H1 (cell line): ENCODE measurements around the gene ZNF81. TPM values are rescaled to one million over a fixed set of nuclear protein-coding genes. Genes with fewer than 3 reads are reported as not detected.

ENCODE experiments used
- CTCF ChIA-PET: fragments of 300-600 bp; sonication (Branson Sonifier 250); formaldehyde crosslinking; loops from one replicate; lab custom pipeline; 2021; ENCODE audit not compliant: partially characterized antibody; lab: Charles Lee
- POLR2A ChIA-PET: fragments of 300-600 bp; sonication (Branson Sonifier 250); formaldehyde crosslinking; loops from one replicate; lab custom pipeline; 2021; ENCODE audit warnings: inconsistent platforms; ENCODE audit not compliant: partially characterized antibody; lab: Charles Lee
- DNase-seq, 2 experiments: peaks; one replicate each; pipeline versions ENCODE4 v3.0.0 to v3.0.0-alpha.2; 2010 to 2022; ENCODE audit warnings: low spot score in 2 of 2, low read depth in 1 of 2, mixed read lengths in 1 of 2
- FAIRE-seq: peaks from 2 replicates; lab custom pipeline; 2011; peaks lifted over from hg19 to GRCh38; lab: Jason Lieb, UNC
- H2AFZ ChIP-seq: 2 replicates; pipeline ENCODE4 v1.8.1; 2012; ENCODE audit warnings: low read length, inconsistent platforms
- H2AK5ac ChIP-seq: 2 replicates; pipeline ENCODE4 v1.6.1; 2013; ENCODE audit warnings: low read depth, low read length
- H2BK120ac ChIP-seq: replicated peaks from 2 replicates; pipeline ENCODE3; 2013; ENCODE audit warnings: low read depth, low read length, inconsistent platforms
- H2BK12ac ChIP-seq: 2 replicates; pipeline ENCODE4 v1.6.1; 2013; ENCODE audit warnings: low read depth, low read length
- H2BK15ac ChIP-seq: 2 replicates; pipeline ENCODE4 v1.6.1; 2013; ENCODE audit warnings: low read length
- H2BK20ac ChIP-seq: 2 replicates; pipeline ENCODE4 v1.6.1; 2013; ENCODE audit warnings: low read length
- H2BK5ac ChIP-seq: 2 replicates; pipeline ENCODE4 v1.6.1; 2013; ENCODE audit warnings: low read depth, low read length
- H3K14ac ChIP-seq: 2 replicates; pipeline ENCODE4 v1.6.1; 2013; ENCODE audit warnings: inconsistent platforms; ENCODE audit not compliant: insufficient read length
- H3K18ac ChIP-seq: 2 replicates; pipeline ENCODE4 v1.6.1; 2013; ENCODE audit warnings: low read length; ENCODE audit errors: extremely low read depth
- H3K23ac ChIP-seq: 2 replicates; pipeline ENCODE4 v1.6.1; 2013; ENCODE audit warnings: inconsistent platforms; ENCODE audit not compliant: insufficient read length
- H3K23me2 ChIP-seq: 2 replicates; pipeline ENCODE4 v1.6.1; 2013; ENCODE audit warnings: low read depth, low read length
- H3K27ac ChIP-seq: 2 replicates; pipeline ENCODE4 v1.6.1; 2011; ENCODE audit warnings: low read depth, low read length, inconsistent platforms
- H3K27me3 ChIP-seq, 4 experiments: replicated peaks in 1 of 4; 1 replicate in 1 of 4; 2 replicates in 3 of 4; pipeline versions ENCODE4 v1.6.1 to v1.8.1; 2011 to 2013; ENCODE audit warnings: low read length in 3 of 4, mild to moderate bottlenecking in 3 of 4, inconsistent platforms in 2 of 4, mixed read lengths in 2 of 4, moderate library complexity in 1 of 4; ENCODE audit not compliant: control insufficient read depth in 3 of 4, insufficient read depth in 3 of 4; ENCODE audit errors: extremely low read depth in 1 of 4
- H3K36me3 ChIP-seq, 4 experiments: 2 replicates each; pipeline versions ENCODE4 v1.6.1 to v1.8.1; 2011 to 2013; ENCODE audit warnings: mild to moderate bottlenecking in 4 of 4, low read length in 3 of 4, moderate library complexity in 2 of 4, control low read depth in 1 of 4, inconsistent platforms in 1 of 4; ENCODE audit not compliant: insufficient read depth in 4 of 4, control insufficient read depth in 2 of 4
- H3K4ac ChIP-seq: replicated peaks from 2 replicates; pipeline ENCODE3; 2013; ENCODE audit warnings: low read length, low read depth, mixed read lengths, inconsistent platforms; ENCODE audit not compliant: insufficient read length
- H3K4me1 ChIP-seq, 4 experiments: replicated peaks in 1 of 4; 1 replicate in 1 of 4; 2 replicates in 3 of 4; pipeline versions ENCODE4 v1.6.1 to v1.8.1; 2011 to 2013; ENCODE audit warnings: low read length in 3 of 4, inconsistent platforms in 2 of 4, mixed read lengths in 1 of 4; ENCODE audit not compliant: insufficient read depth in 4 of 4, control insufficient read depth in 3 of 4
- H3K4me2 ChIP-seq, 2 experiments: 2 replicates each; pipeline versions ENCODE4 v1.6.1 to v1.8.1; 2011 to 2013; ENCODE audit warnings: low read depth in 2 of 2, low read length in 2 of 2, control low read depth in 1 of 2, inconsistent platforms in 1 of 2, mild to moderate bottlenecking in 1 of 2; ENCODE audit not compliant: insufficient read depth in 1 of 2
- H3K4me3 ChIP-seq, 4 experiments: fragments of 200-600, 300-600 bp in 1 of 4; sonication (generic), shearing (Covaris generic), sonication (Bioruptor Twin) in 1 of 4; 2 replicates each; pipeline versions ENCODE4 v1.5.1 to v1.8.1; 2011 to 2016; ENCODE audit warnings: low read length in 4 of 4, low read depth in 3 of 4, control low read depth in 2 of 4, inconsistent platforms in 2 of 4, mild to moderate bottlenecking in 2 of 4, mixed read lengths in 1 of 4, moderate library complexity in 1 of 4; ENCODE audit not compliant: insufficient read depth in 2 of 4; ENCODE audit errors: extremely low read depth in 1 of 4
- H3K56ac ChIP-seq: replicated peaks from 2 replicates; pipeline ENCODE3; 2013; ENCODE audit warnings: low read depth, mild to moderate bottlenecking, mixed read lengths, low read length, inconsistent platforms; ENCODE audit not compliant: insufficient read length
- H3K79me1 ChIP-seq: 2 replicates; pipeline ENCODE4 v1.6.1; 2013; ENCODE audit warnings: low read depth, low read length, control low read depth
- H3K79me2 ChIP-seq, 2 experiments: 2 replicates each; pipeline versions ENCODE4 v1.6.1 to v1.8.1; 2012 to 2013; ENCODE audit warnings: low read length in 2 of 2, mild to moderate bottlenecking in 2 of 2, inconsistent platforms in 1 of 2; ENCODE audit not compliant: insufficient read depth in 2 of 2, control insufficient read depth in 1 of 2
- H3K9ac ChIP-seq, 4 experiments: replicated peaks in 1 of 4; 1 replicate in 1 of 4; 2 replicates in 3 of 4; pipeline versions ENCODE4 v1.6.1 to v1.8.1; 2011 to 2013; ENCODE audit warnings: low read depth in 3 of 4, low read length in 3 of 4, control low read depth in 2 of 4, mild to moderate bottlenecking in 2 of 4, moderate library complexity in 2 of 4, inconsistent platforms in 1 of 4; ENCODE audit errors: extremely low read depth in 1 of 4
- H3K9me3 ChIP-seq, 2 experiments: 2 replicates each; pipeline versions ENCODE4 v1.6.1 to v1.8.1; 2012 to 2013; ENCODE audit warnings: mild to moderate bottlenecking in 2 of 2, moderate library complexity in 2 of 2, control low read depth in 1 of 2, inconsistent platforms in 1 of 2, low read depth in 1 of 2, low read length in 1 of 2, mixed read lengths in 1 of 2; ENCODE audit not compliant: insufficient read depth in 2 of 2
- H4K20me1 ChIP-seq, 2 experiments: replicated peaks in 1 of 2; 2 replicates each; pipeline versions ENCODE3 to v1.8.1; 2011 to 2013; ENCODE audit warnings: inconsistent platforms in 2 of 2, low read length in 2 of 2, mild to moderate bottlenecking in 1 of 2; ENCODE audit not compliant: insufficient read depth in 2 of 2, control insufficient read depth in 1 of 2
- H4K5ac ChIP-seq: 2 replicates; pipeline ENCODE4 v1.6.1; 2013; ENCODE audit warnings: low read length, low read depth, mixed read lengths, inconsistent platforms; ENCODE audit not compliant: insufficient read length
- H4K8ac ChIP-seq: 2 replicates; pipeline ENCODE4 v1.8.0; 2013; ENCODE audit warnings: mild to moderate bottlenecking, moderate library complexity, low read length, inconsistent platforms; ENCODE audit not compliant: insufficient read depth; ENCODE audit errors: extremely low read depth
- H4K91ac ChIP-seq: replicated peaks from 2 replicates; pipeline ENCODE3; 2013; ENCODE audit warnings: low read length, mixed read lengths, inconsistent platforms; ENCODE audit not compliant: insufficient read length
- CBX5 ChIP-seq: fragments of 300-800, 300-1000 bp; sonication (generic); IDR thresholded peaks from 2 replicates; pipeline ENCODE4 v1.7.1; 2016; ENCODE audit warnings: antibody characterized with exemption, low read length, low read depth
- CBX8 ChIP-seq: fragments of 300-800, 300-1000 bp; sonication (generic); IDR thresholded peaks from 2 replicates; pipeline ENCODE4 v1.7.1; 2016; ENCODE audit warnings: low read depth, low read length, borderline replicate concordance
- JUN ChIP-seq: IDR thresholded peaks from 2 replicates; pipeline ENCODE4 v1.6.1; 2011; ENCODE audit warnings: low read depth, mild to moderate bottlenecking, improper control_type of control experiment, low read length
- KDM1A ChIP-seq: fragments of 200-600, 300-600 bp; sonication (generic); IDR thresholded peaks from 2 replicates; pipeline ENCODE4 v1.7.1; 2016; ENCODE audit warnings: mild to moderate bottlenecking, low read length, borderline replicate concordance
- NRF1 ChIP-seq: IDR thresholded peaks from 2 replicates; pipeline ENCODE4 v1.6.1; 2011; ENCODE audit warnings: mild to moderate bottlenecking, low read depth, low read length, improper control_type of control experiment
- POU5F1 ChIP-seq: IDR thresholded peaks from 2 replicates; pipeline ENCODE4 v1.6.1; 2011; ENCODE audit warnings: low read depth, mild to moderate bottlenecking, low read length, moderate library complexity
- SP4 ChIP-seq: IDR thresholded peaks from 2 replicates; pipeline ENCODE4 v1.6.1; 2012; ENCODE audit warnings: low read length, inconsistent platforms
- TAF1 ChIP-seq: IDR thresholded peaks from 2 replicates; pipeline ENCODE4 v1.6.1; 2011; ENCODE audit warnings: mild to moderate bottlenecking, low read depth, low read length
- TBP ChIP-seq: IDR thresholded peaks from 2 replicates; pipeline ENCODE4 v1.6.1; 2011; ENCODE audit warnings: low read depth, low read length, improper control_type of control experiment
- WGBS, 2 experiments: shearing (Covaris generic) in 1 of 2; methylation state at CpG; one replicate each; pipeline versions ENCODE4 v1.1.6 to v1.1.7; 2013 to 2015; ENCODE audit warnings: low lambda C conversion rate in 2 of 2, mixed read lengths in 2 of 2, inconsistent platforms in 1 of 2, low coverage in 1 of 2, missing lambda C conversion rate in 1 of 2; ENCODE audit not compliant: insufficient replicate concordance in 2 of 2, insufficient coverage in 1 of 2, insufficient read length in 1 of 2; ENCODE audit errors: extremely low coverage in 1 of 2, missing lambda C conversion rate in 1 of 2; 5-methylcytosine and 5-hydroxymethylcytosine counted together
- polyA plus RNA-seq, 7 experiments: library from polyadenylated mRNA; depleted of rRNA in 3 of 7; stranded (reverse) in 5 of 7; unstranded in 2 of 7; fragments of >200 nt in 5 of 7; fragments of 200-250 nt in 2 of 7; gene quantifications; 1 replicate in 5 of 7; 2 replicates in 1 of 7; 4 replicates in 1 of 7; pipeline versions ENCODE4 v1.2.1 to v1.2.3, GENCODE V29; 2011 to 2013; ENCODE audit warnings: missing spikeins in 2 of 7, mixed read lengths in 2 of 7
- total RNA-seq: library from RNA; stranded (reverse); fragmentation: NEBNext Ultra II Directional; extraction: Animal tissue kit (Norgen Biotek cat#: 25700); gene quantifications from 2 replicates; pipeline ENCODE4 v1.2.1, GENCODE V29; 2021

Gene ZNF81
- total and polyA plus RNA-seq, 2 of the 8 experiments (the other 6 are each of a cell fraction or from before 2014, with no cell fraction given) = 3.4 to 10.0 TPM

- H3K4me2 ChIP-seq = no peak overlapping the region
- no peak overlapping the region for H3K18ac ChIP-seq
- no peak overlapping the region for H2BK5ac ChIP-seq
- H3K56ac ChIP-seq = no peak overlapping the region
- H2BK20ac ChIP-seq = no peak overlapping the region
- H3K79me2 ChIP-seq = no peaks in the 10 kb centered on the region; a peak in 1 of 4 replicates
- no peak overlapping the region for H3K4ac ChIP-seq
- no peak overlapping the region for H3K4me3 ChIP-seq
- H2BK12ac ChIP-seq = no peak overlapping the region
- H3K27me3 ChIP-seq = no peaks in the 10 kb centered on the region
- no peaks in the 10 kb centered on the region for H3K9me3 ChIP-seq
- no peak for FAIRE-seq
- ChIA-PET CTCF (no interaction called here), POLR2A (no interaction called here)
- 83% methylated on average over 1 of the region's 1 CpG; no CpG with 5 or more reads in 1 of the 2 experiments for WGBS, 2 experiments
- H4K8ac ChIP-seq = no peak overlapping the region
- H4K91ac ChIP-seq = no peak overlapping the region
- H3K79me1 ChIP-seq = no peaks in the 10 kb centered on the region
- no peak overlapping the region for H2AK5ac ChIP-seq
- no peak overlapping the region for H3K23ac ChIP-seq
- no peak overlapping the region for H3K27ac ChIP-seq
- H2AFZ ChIP-seq = no peak overlapping the region
- H4K20me1 ChIP-seq = no peaks in the 10 kb centered on the region
- H2BK15ac ChIP-seq = no peak overlapping the region
- H3K4me1 ChIP-seq = no peaks in the 10 kb centered on the region
- H3K9ac ChIP-seq = no peak overlapping the region
- TF ChIP-seq CBX8 = no peak
- TF ChIP-seq JUN = no peak
- no peak for TF ChIP-seq POU5F1
- TF ChIP-seq TBP = no peak
- TF ChIP-seq TAF1 = no peak
- no peak for TF ChIP-seq SP4
- TF ChIP-seq KDM1A = no peak
- no peak for TF ChIP-seq NRF1
- TF ChIP-seq CBX5 = no peak
- DNase-seq = no peak
- H2BK120ac ChIP-seq = no peak overlapping the region
- no peaks in the 10 kb centered on the region for H3K23me2 ChIP-seq
- no peak overlapping the region for H4K5ac ChIP-seq
- no peak overlapping the region for H3K14ac ChIP-seq
- peaks cover 0 to 9% (median 4%) of the 10 kb centered on the region in 4 experiments; a peak in 2 of 8 replicates for H3K36me3 ChIP-seq
Observed at GRCh38 chrX:47844117-47844516, 7.4 kb downstream of the ZNF81 start.
